ENCODE results near the gene EZH1. TPM values are rescaled to one million over a fixed set of nuclear protein-coding genes. Genes with fewer than 3 reads are reported as not detected.
"Not testable (repeated sequence)": the region's sequence is repeated elsewhere in the genome, so short reads cannot be mapped to it uniquely, and the experiment has no call there.

The EZH1 gene
- total and polyA plus RNA-seq, 4 donors, result 22.4 to 72.4 (median 52.1) TPM

DNA sequence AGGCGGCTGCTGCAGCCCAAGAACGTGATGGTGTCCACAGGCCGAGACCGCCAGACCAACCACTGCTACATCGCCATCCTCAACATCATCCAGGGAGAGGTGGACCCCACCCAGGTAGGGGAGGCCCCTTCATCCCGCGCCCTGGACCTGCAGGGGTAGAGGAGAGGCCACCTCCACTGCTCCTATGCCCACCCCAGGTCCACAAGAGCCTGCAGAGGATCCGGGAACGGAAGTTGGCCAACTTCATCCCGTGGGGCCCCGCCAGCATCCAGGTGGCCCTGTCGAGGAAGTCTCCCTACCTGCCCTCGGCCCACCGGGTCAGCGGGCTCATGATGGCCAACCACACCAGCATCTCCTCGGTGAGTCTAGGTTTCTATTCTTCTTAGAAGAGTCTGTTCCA is 78.7 kb downstream of the EZH1 start:
- H3K36me3 ChIP-seq (ENCODE audit: control insufficient read depth in 1 of 2, insufficient read depth in 2 of 2, low read length in 1 of 2); DNase-seq; intact Hi-C loops (cut with DNase I); H3K4me1 ChIP-seq (ENCODE audit: control insufficient read depth in 1 of 2, insufficient read depth in 2 of 2, low read length in 2 of 2); H3K27me3 ChIP-seq (ENCODE audit: control insufficient read depth in 1 of 2, insufficient read depth in 2 of 2, low read length in 1 of 2); ATAC-seq (ENCODE audit: low FRiP score); H3K4me3 ChIP-seq (ENCODE audit: low read length in 2 of 2); H3K9me3 ChIP-seq (ENCODE audit: control insufficient read depth, low read length): not testable (repeated sequence)
- WGBS, 2 donors, result 84 to 87% methylated on average over 12 to 15 of the region's 16 CpGs
- H3K27ac ChIP-seq (ENCODE audit: low read depth in 1 of 2, low read length in 2 of 2), result peak overlapping the region in 1 of 2 donors; percentile 13

DNA sequence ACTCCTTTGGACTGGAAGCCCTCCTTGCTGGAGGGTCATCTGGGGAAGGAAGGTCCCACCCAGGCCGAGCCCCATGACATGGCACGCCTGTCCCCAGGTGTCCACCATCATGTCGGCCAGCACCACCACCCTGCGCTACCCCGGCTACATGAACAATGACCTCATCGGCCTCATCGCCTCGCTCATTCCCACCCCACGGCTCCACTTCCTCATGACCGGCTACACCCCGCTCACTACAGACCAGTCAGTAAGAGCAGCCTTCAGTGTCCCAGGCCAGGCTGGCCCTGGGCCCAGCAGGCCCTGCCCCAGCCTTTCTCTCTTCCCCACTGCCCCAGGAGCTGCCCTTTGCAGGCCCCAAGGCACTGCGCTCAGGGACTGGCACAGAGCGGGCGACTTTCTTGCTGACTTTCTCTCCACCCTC is 79.2 kb downstream of the EZH1 start:
- peak overlapping the region in 1 of 2 donors; percentile 13 for H3K27ac ChIP-seq (ENCODE audit: low read depth in 1 of 2, low read length in 2 of 2)

DNA sequence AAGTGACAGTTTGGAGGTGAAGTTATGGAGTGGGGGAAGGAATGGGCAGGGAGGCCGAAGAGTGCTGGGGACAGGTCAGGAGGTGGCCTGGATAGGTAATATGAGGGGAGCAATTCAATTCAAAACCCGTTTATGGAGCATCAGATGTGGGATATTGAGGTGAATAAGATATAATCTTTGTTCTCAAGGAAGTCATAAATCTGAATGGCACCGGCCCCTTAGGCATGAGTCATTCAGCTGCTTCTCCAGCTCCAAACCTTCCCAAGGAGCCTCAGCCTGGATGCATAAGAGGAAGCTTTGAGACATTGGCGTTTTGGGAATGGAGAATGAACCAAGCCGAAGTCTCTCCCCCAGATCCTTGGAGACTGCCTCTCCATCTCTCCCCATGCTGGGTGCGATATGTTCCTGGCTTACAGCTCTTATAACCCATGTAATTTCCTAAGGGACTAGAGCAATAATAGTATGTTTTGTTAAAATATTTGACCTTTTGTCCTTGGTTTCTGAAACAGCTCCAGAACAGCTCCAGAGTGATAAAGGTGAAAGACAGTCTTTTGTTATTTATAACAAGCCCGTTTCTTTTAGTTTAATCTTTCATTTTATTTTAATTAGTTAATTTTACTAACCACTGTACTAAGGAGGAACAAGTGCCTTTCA is 84.0 kb downstream of the EZH1 start:
- no peaks in the 10 kb centered on the region for H3K27me3 ChIP-seq (ENCODE audit: control insufficient read depth in 1 of 2, insufficient read depth in 2 of 2, low read length in 1 of 2)
- H3K9me3 ChIP-seq (ENCODE audit: control insufficient read depth, low read length), result no peaks in the 10 kb centered on the region
- DNase-seq (no peak), ATAC-seq (ENCODE audit: low FRiP score) (no peak)
- WGBS, 2 donors, result 33 to 37% methylated on average over 7 of the region's 7 CpGs
- H3K4me3 ChIP-seq (ENCODE audit: low read length in 2 of 2), result no peak overlapping the region
- H3K4me1 ChIP-seq (ENCODE audit: control insufficient read depth in 1 of 2, insufficient read depth in 2 of 2, low read length in 2 of 2), result no peaks in the 10 kb centered on the region
- no peaks in the 10 kb centered on the region for H3K36me3 ChIP-seq (ENCODE audit: control insufficient read depth in 1 of 2, insufficient read depth in 2 of 2, low read length in 1 of 2)
- H3K27ac ChIP-seq (ENCODE audit: low read depth in 1 of 2, low read length in 2 of 2), result no peak overlapping the region
- intact Hi-C loops (cut with DNase I), result loop anchor here in 1 of 2 donors (5.0 kb wide), 1 partner anchor 49 kb away; no protein-coding TSS in a partner anchor

More for the DNA sequence above, 79.2 kb downstream of the EZH1 start:
- intact Hi-C loops (cut with DNase I), result no loop called here
- Histone ChIP-seq H3K27me3 (ENCODE audit: control insufficient read depth in 1 of 2, insufficient read depth in 2 of 2, low read length in 1 of 2) (no peaks in the 10 kb centered on the region), H3K9me3 (ENCODE audit: control insufficient read depth, low read length) (no peaks in the 10 kb centered on the region), H3K36me3 (ENCODE audit: control insufficient read depth in 1 of 2, insufficient read depth in 2 of 2, low read length in 1 of 2) (peaks cover 0 to 1% of the 10 kb centered on the region in 2 donors), H3K4me3 (ENCODE audit: low read length in 2 of 2) (no peak overlapping the region), H3K4me1 (ENCODE audit: control insufficient read depth in 1 of 2, insufficient read depth in 2 of 2, low read length in 2 of 2) (peaks cover 2 to 3% of the 10 kb centered on the region in 2 donors)
- no peak for DNase-seq
- WGBS, 2 donors, result 81 to 84% methylated on average over 14 of the region's 14 CpGs
- no peak for ATAC-seq (ENCODE audit: low FRiP score)

DNA sequence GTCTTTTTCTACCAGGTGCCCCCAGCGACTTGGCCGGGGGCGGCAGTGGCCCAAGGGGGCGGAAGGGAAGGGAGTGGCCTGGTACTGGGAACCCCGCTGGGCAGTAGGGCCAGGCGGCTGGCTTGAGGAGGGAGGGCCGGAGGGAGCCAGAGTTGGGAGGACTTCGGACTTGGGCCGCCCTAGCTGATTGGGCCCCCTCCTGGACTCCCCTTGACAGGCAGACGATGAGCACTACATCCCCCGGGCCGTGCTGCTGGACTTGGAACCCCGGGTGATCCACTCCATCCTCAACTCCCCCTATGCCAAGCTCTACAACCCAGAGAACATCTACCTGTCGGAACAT is 84.9 kb downstream of the EZH1 start:
- not testable (repeated sequence) for H3K27ac ChIP-seq (ENCODE audit: low read depth in 1 of 2, low read length in 2 of 2); H3K4me3 ChIP-seq (ENCODE audit: low read length in 2 of 2); H3K27me3 ChIP-seq (ENCODE audit: control insufficient read depth in 1 of 2, insufficient read depth in 2 of 2, low read length in 1 of 2); H3K36me3 ChIP-seq (ENCODE audit: control insufficient read depth in 1 of 2, insufficient read depth in 2 of 2, low read length in 1 of 2); H3K9me3 ChIP-seq (ENCODE audit: control insufficient read depth, low read length); DNase-seq; H3K4me1 ChIP-seq (ENCODE audit: control insufficient read depth in 1 of 2, insufficient read depth in 2 of 2, low read length in 2 of 2)
- ATAC-seq (ENCODE audit: low FRiP score), result peak; percentile 57
- WGBS, 2 donors, result 98 to 100% methylated on average over 1 of the region's 14 CpGs
- intact Hi-C loops (cut with DNase I), result loop anchor here (5.0 kb wide), 1 partner anchor 48 kb away; no protein-coding TSS in a partner anchor

DNA sequence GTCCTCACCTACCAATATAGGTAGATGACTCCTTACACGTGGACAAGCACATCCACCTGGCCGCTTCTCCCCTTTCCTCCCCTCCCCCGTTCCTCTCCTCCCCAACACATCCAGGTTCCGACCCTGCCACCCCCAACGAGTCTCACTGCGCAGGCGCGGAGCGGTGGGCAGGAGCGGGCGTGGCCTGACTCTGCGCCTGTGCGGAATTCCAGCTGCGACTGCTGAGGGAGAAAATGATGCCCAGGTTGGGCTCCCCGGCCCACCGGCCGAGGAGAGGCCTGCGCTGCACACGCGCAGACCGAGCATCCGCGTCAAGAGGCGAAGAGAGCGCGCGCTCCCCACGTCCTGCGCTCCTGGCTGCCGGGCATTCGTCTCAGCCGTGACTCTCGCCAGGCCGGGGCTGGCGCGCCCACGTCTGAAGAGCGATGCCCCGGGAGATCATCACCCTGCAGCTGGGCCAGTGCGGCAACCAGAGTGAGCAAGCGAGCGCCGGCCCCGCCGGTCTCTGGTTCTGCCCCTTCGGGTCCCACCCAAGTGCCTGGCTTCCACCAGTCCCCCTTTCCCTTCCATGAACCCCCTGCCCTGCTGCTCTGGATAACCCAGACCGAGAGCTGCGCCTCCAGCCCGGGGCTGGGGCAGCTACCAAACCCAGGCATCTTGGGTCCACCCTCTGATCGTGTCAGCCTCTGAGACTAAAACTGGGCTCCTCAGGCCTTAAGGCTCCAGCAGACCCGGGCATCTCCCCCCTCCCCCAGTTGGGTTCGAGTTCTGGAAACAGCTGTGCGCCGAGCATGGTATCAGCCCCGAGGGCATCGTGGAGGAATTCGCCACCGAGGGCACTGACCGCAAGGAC is 85.5 kb downstream of the EZH1 start, which contains the start of gene TUBG2:
Gene TUBG2, plus strand, starts transcription at position 206 of the 853 bp plus-strand sequence. Its CDS starts 220 bp downstream, at position 426.
- DNase-seq (peak; percentile 93 to 96), ATAC-seq (ENCODE audit: low FRiP score) (peak; percentile 93)
- Histone ChIP-seq H3K27me3 (ENCODE audit: control insufficient read depth in 1 of 2, insufficient read depth in 2 of 2, low read length in 1 of 2) (no peaks in the 10 kb centered on the region), H3K27ac (ENCODE audit: low read depth in 1 of 2, low read length in 2 of 2) (peak within 1 kb of the TSS; percentile 9 to 81), H3K36me3 (ENCODE audit: control insufficient read depth in 1 of 2, insufficient read depth in 2 of 2, low read length in 1 of 2) (no peaks in the 10 kb centered on the region), H3K9me3 (ENCODE audit: control insufficient read depth, low read length) (no peaks in the 10 kb centered on the region), H3K4me1 (ENCODE audit: control insufficient read depth in 1 of 2, insufficient read depth in 2 of 2, low read length in 2 of 2) (no peaks in the 10 kb centered on the region), H3K4me3 (ENCODE audit: low read length in 2 of 2) (peak within 1 kb of the TSS; percentile 30 to 66)
- intact Hi-C loops (cut with DNase I), result loop anchor here in 1 of 2 donors (5.0 kb wide), 1 partner anchor 47 kb away; no protein-coding TSS in a partner anchor
- 1% methylated on average over 47 to 58 of the region's 59 CpGs for whole genome bisulfite sequencing, 2 donors

DNA sequence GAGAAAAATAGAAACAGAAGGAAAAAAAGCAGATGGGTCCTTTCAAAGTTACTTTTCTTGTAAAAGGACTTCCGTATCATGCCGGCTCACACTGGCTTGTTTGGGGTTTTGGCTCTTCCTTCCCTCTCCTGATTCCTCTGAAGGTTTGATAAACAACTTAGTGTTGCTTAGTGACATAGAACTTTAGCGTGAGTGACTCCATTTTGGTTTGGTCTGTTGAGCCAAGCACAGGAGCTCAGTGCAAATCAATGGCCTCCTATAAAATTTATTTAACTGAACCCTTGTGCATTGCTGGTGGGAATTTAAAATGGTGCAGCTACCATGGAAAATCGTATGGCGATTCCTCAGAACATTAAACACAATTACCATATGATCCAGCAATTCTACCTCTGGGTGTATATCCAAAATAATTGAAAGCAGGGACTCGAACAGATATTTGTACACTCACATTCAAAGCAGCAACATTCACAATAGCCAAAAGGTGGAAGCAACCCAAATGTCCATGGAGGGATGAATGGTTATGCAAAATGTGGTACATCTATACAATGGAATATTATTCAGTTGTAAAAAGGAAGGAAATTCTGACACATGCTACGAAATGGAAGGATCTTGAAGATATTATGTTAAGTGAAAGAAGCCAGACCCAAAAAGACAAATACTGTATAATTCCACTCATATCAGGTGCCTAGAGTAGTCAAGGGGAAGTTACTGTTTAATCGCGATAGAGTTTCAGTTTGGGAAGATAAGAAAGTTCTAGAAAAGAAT is 86.8 kb downstream of the EZH1 start:
- Histone ChIP-seq H3K27me3 (ENCODE audit: control insufficient read depth in 1 of 2, insufficient read depth in 2 of 2, low read length in 1 of 2) (no peaks in the 10 kb centered on the region), H3K27ac (ENCODE audit: low read depth in 1 of 2, low read length in 2 of 2) (no peak overlapping the region), H3K9me3 (ENCODE audit: control insufficient read depth, low read length) (no peaks in the 10 kb centered on the region), H3K4me1 (ENCODE audit: control insufficient read depth in 1 of 2, insufficient read depth in 2 of 2, low read length in 2 of 2) (no peaks in the 10 kb centered on the region), H3K4me3 (ENCODE audit: low read length in 2 of 2) (no peak overlapping the region), H3K36me3 (ENCODE audit: control insufficient read depth in 1 of 2, insufficient read depth in 2 of 2, low read length in 1 of 2) (no peaks in the 10 kb centered on the region)
- no peak for DNase-seq
- no peak for ATAC-seq (ENCODE audit: low FRiP score)
- 93 to 94% methylated on average over 9 of the region's 9 CpGs for WGBS, 2 donors
- intact Hi-C loops (cut with DNase I), result loop anchor here in 1 of 2 donors (5.0 kb wide), 1 partner anchor 46 kb away; no protein-coding TSS in a partner anchor

DNA sequence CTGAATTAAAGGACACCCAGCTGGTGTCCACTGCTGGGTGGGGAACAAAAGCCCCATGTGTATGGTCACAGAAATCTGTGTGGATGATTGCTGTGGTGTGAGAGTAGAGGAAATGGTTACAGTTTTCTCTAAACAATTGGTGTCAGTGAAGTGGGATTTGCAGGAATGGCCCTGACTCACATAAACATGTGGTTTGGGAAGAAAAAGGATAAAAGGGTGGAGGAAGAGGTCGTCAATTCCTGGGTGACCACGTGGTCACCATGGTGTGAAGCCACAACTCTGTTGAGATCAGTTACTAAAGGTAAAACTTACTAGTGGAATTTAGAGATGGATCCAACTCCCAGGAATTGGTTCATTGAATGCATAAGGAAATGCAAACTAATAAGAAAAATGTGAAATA is 89.3 kb downstream of the EZH1 start:
- Histone ChIP-seq H3K4me1 (ENCODE audit: control insufficient read depth in 1 of 2, insufficient read depth in 2 of 2, low read length in 2 of 2) (no peaks in the 10 kb centered on the region), H3K9me3 (ENCODE audit: control insufficient read depth, low read length) (no peaks in the 10 kb centered on the region), H3K4me3 (ENCODE audit: low read length in 2 of 2) (no peak overlapping the region), H3K36me3 (ENCODE audit: control insufficient read depth in 1 of 2, insufficient read depth in 2 of 2, low read length in 1 of 2) (no peaks in the 10 kb centered on the region), H3K27ac (ENCODE audit: low read depth in 1 of 2, low read length in 2 of 2) (no peak overlapping the region), H3K27me3 (ENCODE audit: control insufficient read depth in 1 of 2, insufficient read depth in 2 of 2, low read length in 1 of 2) (no peaks in the 10 kb centered on the region)
- intact Hi-C loops (cut with DNase I), result loop anchor here in 1 of 2 donors (5.0 kb wide), 1 partner anchor 43 kb away; no protein-coding TSS in a partner anchor
- no peak for DNase-seq
- no peak for ATAC-seq (ENCODE audit: low FRiP score)
- 72 to 73% methylated on average over 2 of the region's 2 CpGs for WGBS, 2 donors
